Measurements from ENCODE around the gene SCCPDH.
"Not testable (repeated sequence)": the region's sequence is repeated elsewhere in the genome, so short reads cannot be mapped to it uniquely, and the experiment has no call there.

DNA sequence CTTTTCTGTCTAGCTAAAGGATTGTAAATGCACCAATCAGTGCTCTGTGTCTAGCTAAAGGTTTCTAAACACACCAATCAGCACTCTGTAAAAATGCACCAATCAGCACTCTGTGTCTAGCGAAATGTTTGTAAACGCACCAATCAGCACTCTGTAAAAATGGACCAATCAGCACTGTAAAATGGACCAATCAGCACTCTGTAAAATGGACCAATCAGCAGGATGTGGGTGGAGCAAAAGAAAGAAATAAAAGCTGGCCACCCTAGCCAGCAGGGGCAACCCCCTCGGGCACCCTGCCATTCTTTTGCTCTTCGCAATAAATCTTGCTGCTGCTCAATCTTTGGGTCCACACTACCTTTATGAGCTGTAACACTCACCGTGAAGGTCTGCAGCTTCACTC lies 11.8 kb upstream of the SCCPDH start:
- not testable (repeated sequence) for TF ChIP-seq ATF1 (CRISPR knock-in tag; IDR thresholded peaks at IDR 0.05); ZNF232 (CRISPR knock-in tag; IDR thresholded peaks at IDR 0.05); ETV6 (CRISPR knock-in tag; IDR thresholded peaks at IDR 0.05); NFE2L1 (CRISPR knock-in tag; IDR thresholded peaks at IDR 0.05); NFATC4 (CRISPR knock-in tag; IDR thresholded peaks at IDR 0.05); NR2C2 (CRISPR knock-in tag; IDR thresholded peaks at IDR 0.05); TEAD4 (CRISPR knock-in tag; IDR thresholded peaks at IDR 0.05); ZBTB21 (CRISPR knock-in tag; IDR thresholded peaks at IDR 0.05; ENCODE audit: borderline replicate concordance); ZNF416 (CRISPR knock-in tag; IDR thresholded peaks at IDR 0.05)
- TF ChIP-seq, protein P1, sequence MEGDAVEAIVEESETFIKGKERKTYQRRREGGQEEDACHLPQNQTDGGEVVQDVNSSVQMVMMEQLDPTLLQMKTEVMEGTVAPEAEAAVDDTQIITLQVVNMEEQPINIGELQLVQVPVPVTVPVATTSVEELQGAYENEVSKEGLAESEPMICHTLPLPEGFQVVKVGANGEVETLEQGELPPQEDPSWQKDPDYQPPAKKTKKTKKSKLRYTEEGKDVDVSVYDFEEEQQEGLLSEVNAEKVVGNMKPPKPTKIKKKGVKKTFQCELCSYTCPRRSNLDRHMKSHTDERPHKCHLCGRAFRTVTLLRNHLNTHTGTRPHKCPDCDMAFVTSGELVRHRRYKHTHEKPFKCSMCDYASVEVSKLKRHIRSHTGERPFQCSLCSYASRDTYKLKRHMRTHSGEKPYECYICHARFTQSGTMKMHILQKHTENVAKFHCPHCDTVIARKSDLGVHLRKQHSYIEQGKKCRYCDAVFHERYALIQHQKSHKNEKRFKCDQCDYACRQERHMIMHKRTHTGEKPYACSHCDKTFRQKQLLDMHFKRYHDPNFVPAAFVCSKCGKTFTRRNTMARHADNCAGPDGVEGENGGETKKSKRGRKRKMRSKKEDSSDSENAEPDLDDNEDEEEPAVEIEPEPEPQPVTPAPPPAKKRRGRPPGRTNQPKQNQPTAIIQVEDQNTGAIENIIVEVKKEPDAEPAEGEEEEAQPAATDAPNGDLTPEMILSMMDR (IDR thresholded peaks at IDR 0.05) = not testable (repeated sequence)
- TF ChIP-seq, protein P2, sequence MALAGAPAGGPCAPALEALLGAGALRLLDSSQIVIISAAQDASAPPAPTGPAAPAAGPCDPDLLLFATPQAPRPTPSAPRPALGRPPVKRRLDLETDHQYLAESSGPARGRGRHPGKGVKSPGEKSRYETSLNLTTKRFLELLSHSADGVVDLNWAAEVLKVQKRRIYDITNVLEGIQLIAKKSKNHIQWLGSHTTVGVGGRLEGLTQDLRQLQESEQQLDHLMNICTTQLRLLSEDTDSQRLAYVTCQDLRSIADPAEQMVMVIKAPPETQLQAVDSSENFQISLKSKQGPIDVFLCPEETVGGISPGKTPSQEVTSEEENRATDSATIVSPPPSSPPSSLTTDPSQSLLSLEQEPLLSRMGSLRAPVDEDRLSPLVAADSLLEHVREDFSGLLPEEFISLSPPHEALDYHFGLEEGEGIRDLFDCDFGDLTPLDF (CRISPR knock-in tag; IDR thresholded peaks at IDR 0.05) = not testable (repeated sequence)

Data from WTC11 (cell line).